ENCODE results near the gene OPCML. TPM values are rescaled to one million over a fixed set of nuclear protein-coding genes. Genes with fewer than 3 reads are reported as not detected.

Gene OPCML
- total and polyA plus RNA-seq, 2 of the 13 experiments (the other 11 are each of a cell fraction or from before 2014, with no cell fraction given) = not detected

GRCh38 chr11:133149698-133150097 is 382.6 kb downstream of the OPCML start (continued):
- TF ChIP-seq ZNF318 (CRISPR knock-in tag; IDR thresholded peaks at IDR 0.05) = no peak
- TF ChIP-seq ZNF639 (CRISPR knock-in tag; conservative IDR thresholded peaks at IDR 0.05) = no peak
- TF ChIP-seq ZSCAN12 (CRISPR knock-in tag; IDR thresholded peaks at IDR 0.05) = no peak
- no peak for TF ChIP-seq ZNF530 (CRISPR knock-in tag; IDR thresholded peaks at IDR 0.05; ENCODE audit: low read depth)
- TF ChIP-seq, protein P1, sequence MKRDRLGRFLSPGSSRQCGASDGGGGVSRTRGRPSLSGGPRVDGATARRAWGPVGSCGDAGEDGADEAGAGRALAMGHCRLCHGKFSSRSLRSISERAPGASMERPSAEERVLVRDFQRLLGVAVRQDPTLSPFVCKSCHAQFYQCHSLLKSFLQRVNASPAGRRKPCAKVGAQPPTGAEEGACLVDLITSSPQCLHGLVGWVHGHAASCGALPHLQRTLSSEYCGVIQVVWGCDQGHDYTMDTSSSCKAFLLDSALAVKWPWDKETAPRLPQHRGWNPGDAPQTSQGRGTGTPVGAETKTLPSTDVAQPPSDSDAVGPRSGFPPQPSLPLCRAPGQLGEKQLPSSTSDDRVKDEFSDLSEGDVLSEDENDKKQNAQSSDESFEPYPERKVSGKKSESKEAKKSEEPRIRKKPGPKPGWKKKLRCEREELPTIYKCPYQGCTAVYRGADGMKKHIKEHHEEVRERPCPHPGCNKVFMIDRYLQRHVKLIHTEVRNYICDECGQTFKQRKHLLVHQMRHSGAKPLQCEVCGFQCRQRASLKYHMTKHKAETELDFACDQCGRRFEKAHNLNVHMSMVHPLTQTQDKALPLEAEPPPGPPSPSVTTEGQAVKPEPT (CRISPR knock-in tag; IDR thresholded peaks at IDR 0.05; ENCODE audit: low read depth) = no peak
- TF ChIP-seq HDAC1 (CRISPR knock-in tag; IDR thresholded peaks at IDR 0.05) = no peak

Measured in HepG2 (cell line).